ENCODE results near the gene RPS6KA4. TPM values are rescaled to one million over a fixed set of nuclear protein-coding genes. Genes with fewer than 3 reads are reported as not detected.
"Not testable (repeated sequence)": the region's sequence is repeated elsewhere in the genome, so short reads cannot be mapped to it uniquely, and the experiment has no call there.

The RPS6KA4 gene
- total RNA-seq, 1 donor from 2014 or later, result 48.6 TPM

DNA sequence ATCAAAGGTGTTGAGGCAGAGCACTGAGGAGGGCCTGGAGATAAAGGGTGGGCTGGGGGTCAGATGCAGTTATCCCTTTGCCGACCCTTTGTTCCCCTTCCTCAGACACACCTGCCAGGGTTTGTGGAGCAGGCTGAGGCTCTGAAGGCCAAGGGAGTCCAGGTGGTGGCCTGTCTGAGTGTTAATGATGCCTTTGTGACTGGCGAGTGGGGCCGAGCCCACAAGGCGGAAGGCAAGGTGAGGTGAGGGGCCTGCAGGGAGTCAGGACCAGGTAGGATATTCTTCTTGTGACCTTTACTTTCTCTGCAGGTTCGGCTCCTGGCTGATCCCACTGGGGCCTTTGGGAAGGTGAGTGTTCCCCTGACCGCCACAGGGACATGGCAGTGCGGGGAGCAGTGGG is 38.4 kb upstream of the RPS6KA4 start:
- peaks cover 30% of the 10 kb centered on the region for H3K4me1 Mint-ChIP-seq
- H3K36me3 Mint-ChIP-seq (ENCODE audit: low read depth), result peaks cover 32% of the 10 kb centered on the region
- DNase-seq, result no peak
- no peak overlapping the region for H3K27ac Mint-ChIP-seq
- intact Hi-C loops (cut with micrococcal nuclease), result no loop called here
- H3K9me3 Mint-ChIP-seq, result no peaks in the 10 kb centered on the region
- H3K27me3 Mint-ChIP-seq, result no peaks in the 10 kb centered on the region
- peak overlapping the region; percentile 6 for H3K4me3 Mint-ChIP-seq

DNA sequence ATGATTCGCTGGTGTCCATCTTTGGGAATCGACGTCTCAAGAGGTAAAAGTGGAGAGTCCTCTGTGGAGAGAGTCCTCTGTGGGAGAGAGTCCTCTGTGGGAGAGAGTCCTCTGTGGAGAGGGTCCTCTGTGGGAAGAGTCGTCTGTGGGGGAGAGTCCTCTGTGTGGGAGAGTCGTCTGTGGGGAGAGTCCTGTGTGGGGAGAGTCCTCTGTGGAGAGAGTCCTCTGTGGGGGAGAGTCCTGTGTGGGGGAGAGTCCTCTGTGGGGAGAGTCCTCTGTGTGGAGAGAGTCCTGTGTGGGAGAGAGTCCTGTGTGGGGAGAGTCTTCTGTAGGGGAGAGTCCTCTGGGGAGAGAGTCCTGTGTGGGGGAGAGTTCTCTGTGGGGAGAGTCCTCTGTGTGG is 37.9 kb upstream of the RPS6KA4 start:
- Mint-ChIP-seq H3K27ac (no peak overlapping the region), H3K4me3 (no peak overlapping the region), H3K36me3 (ENCODE audit: low read depth) (peaks cover 32% of the 10 kb centered on the region)

DNA sequence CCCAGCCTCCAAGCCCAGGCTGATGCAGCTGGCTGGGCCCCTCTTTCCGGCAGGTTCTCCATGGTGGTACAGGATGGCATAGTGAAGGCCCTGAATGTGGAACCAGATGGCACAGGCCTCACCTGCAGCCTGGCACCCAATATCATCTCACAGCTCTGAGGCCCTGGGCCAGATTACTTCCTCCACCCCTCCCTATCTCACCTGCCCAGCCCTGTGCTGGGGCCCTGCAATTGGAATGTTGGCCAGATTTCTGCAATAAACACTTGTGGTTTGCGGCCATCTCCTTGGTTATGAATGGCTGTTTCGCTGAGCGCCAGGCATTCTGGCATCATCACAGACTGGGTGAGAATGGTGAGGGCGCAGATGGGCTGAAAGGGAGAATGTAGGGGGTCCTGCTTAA is 37.4 kb upstream of the RPS6KA4 start:
- H3K27ac Mint-ChIP-seq, result no peak overlapping the region
- H3K4me1 Mint-ChIP-seq, result peaks cover 26% of the 10 kb centered on the region
- intact Hi-C loops (cut with micrococcal nuclease), result no loop called here
- no peak for DNase-seq
- peaks cover 28% of the 10 kb centered on the region for H3K36me3 Mint-ChIP-seq (ENCODE audit: low read depth)
- H3K4me3 Mint-ChIP-seq, result no peak overlapping the region
- no peaks in the 10 kb centered on the region for H3K9me3 Mint-ChIP-seq
- H3K27me3 Mint-ChIP-seq, result no peaks in the 10 kb centered on the region

More for the DNA sequence above, 37.9 kb upstream of the RPS6KA4 start:
- intact Hi-C loops (cut with micrococcal nuclease), result no loop called here
- peaks cover 30% of the 10 kb centered on the region for H3K4me1 Mint-ChIP-seq
- H3K27me3 Mint-ChIP-seq, result no peaks in the 10 kb centered on the region
- DNase-seq, result no peak
- H3K9me3 Mint-ChIP-seq, result no peaks in the 10 kb centered on the region

DNA sequence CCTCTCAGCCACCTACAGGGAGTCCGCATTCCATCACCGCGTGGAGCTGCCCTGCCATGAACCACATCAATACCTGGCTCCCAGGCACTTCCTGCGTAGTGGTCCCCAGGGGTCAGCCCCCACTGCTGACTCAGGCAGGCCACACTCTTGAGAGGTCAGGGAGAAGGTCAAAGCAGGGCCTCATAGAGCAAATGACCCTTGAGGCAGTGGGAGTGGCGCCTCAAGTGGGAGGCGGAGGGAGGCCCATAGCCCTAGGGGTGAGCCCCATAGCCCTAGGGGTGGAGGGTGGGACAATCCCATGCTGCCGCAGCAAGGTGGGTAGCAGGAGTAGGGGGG is 36.1 kb upstream of the RPS6KA4 start:
- no peaks in the 10 kb centered on the region for H3K9me3 Mint-ChIP-seq
- peaks cover 17% of the 10 kb centered on the region for H3K36me3 Mint-ChIP-seq (ENCODE audit: low read depth)
- intact Hi-C loops (cut with micrococcal nuclease), result no loop called here
- no peak overlapping the region for H3K27ac Mint-ChIP-seq
- DNase-seq, result no peak
- no peak overlapping the region for H3K4me3 Mint-ChIP-seq
- H3K27me3 Mint-ChIP-seq, result no peaks in the 10 kb centered on the region
- peaks cover 22% of the 10 kb centered on the region for H3K4me1 Mint-ChIP-seq

DNA sequence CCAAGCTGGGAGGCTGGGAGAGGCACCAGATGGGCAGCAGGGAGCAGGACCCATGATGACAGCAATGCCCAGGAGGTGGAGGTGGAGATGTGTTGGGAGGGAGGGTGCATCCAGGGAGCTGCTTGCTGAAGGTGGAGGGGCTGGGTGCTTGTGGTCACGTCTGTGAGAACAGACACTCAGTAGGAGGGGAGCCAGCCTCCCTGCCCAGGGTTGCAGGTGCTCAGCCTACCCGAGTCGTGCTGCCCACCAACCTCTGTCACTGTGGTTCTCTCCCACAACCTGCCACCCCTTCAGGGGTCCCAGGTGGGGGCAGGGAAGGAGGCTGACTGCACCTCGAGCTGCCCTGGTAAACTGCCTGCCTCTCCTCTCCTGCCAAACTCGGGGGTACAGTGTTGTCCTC is 35.6 kb upstream of the RPS6KA4 start:
- H3K36me3 Mint-ChIP-seq (ENCODE audit: low read depth), result peaks cover 17% of the 10 kb centered on the region
- no peak overlapping the region for H3K27ac Mint-ChIP-seq
- H3K27me3 Mint-ChIP-seq, result no peaks in the 10 kb centered on the region
- H3K4me1 Mint-ChIP-seq, result peaks cover 22% of the 10 kb centered on the region
- no peak overlapping the region for H3K4me3 Mint-ChIP-seq
- intact Hi-C loops (cut with micrococcal nuclease), result no loop called here
- no peaks in the 10 kb centered on the region for H3K9me3 Mint-ChIP-seq
- no peak for DNase-seq

DNA sequence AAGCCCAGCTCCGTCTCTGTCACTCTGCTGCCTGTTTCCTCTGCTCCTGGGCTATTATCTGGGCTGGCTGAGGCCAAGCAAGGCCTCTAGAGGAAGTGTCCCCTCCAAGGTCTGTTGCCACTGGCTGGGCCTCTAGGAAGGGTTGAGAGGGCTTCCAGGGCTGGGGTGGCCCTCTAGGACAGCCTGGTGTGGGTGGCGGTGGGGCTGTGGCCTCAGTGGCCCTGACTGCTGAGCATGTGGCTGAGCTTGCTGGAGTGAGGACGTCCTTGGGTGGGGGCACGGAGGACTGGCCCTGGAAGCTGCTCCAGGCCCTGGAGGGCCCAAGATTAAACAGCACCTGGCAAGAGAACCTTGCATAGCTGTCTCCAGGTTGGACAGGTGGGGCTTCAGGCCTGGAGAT is 35.0 kb upstream of the RPS6KA4 start:
- DNase-seq; H3K9me3 Mint-ChIP-seq; intact Hi-C loops (cut with micrococcal nuclease); H3K27ac Mint-ChIP-seq; H3K4me3 Mint-ChIP-seq; H3K27me3 Mint-ChIP-seq: not testable (repeated sequence)
- peaks cover 17% of the 10 kb centered on the region for H3K36me3 Mint-ChIP-seq (ENCODE audit: low read depth)
- H3K4me1 Mint-ChIP-seq, result peaks cover 20% of the 10 kb centered on the region

DNA sequence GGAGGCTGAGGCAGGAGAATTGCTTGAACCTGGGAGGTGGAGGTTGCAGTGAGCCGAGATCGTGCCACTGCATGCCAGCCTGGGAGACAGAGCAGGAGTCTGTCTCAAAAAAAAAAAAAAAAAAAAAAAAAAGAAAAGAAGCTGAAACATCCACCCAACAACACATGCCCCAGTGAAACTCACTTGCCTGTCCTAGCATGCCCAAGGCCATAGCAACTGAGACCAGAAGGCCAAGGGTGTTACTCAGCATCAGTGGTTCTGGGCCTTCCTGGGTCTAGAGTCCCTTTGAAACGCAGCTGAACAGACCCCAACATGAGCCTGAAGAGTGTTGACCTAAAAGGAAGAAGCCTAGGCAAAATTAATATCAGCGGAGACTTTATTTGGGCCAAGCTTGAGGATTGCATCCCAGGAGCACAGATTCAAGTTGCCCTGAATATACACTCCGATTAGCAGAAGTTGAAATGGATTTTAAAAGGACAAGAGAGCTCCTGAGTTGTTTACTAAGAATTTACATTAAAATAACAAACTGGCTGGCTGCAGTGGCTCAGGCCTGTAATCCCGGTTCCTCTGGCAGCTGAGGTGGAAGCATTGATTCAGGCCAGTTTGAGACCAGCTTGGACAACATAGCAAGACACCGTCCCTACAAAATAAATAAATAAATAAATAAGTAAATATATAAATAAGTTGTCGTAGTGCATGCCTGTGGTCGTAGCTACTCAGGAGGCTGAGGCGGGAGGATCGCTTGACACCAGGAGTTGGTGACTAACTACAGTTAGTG is 34.1 kb upstream of the RPS6KA4 start:
- no peak overlapping the region for H3K4me3 Mint-ChIP-seq
- H3K4me1 Mint-ChIP-seq, result peaks cover 12% of the 10 kb centered on the region
- no peak for DNase-seq
- intact Hi-C loops (cut with micrococcal nuclease), result no loop called here
- H3K9me3 Mint-ChIP-seq, result no peaks in the 10 kb centered on the region
- no peak overlapping the region for H3K27ac Mint-ChIP-seq
- H3K27me3 Mint-ChIP-seq, result no peaks in the 10 kb centered on the region
- peaks cover 17% of the 10 kb centered on the region for H3K36me3 Mint-ChIP-seq (ENCODE audit: low read depth)

DNA sequence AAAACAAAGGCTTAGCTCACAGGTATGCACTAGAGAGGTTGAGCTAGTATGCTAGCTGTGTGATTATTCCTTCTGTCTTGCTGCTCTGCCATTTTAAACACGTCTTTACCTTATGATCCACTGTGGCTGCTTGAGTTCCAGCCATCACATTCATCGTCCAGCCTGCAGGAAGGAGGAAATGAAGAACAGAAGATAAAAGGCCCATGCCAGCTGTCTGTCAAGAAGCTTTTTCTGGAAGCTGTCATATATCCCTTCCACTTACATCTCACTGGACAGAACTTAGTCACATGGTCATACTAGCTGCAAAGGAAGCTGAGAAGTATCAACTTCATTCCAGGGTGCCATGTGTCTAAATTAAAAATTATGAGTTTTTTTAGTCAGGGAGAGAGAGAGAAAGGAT is 31.6 kb upstream of the RPS6KA4 start:
- no peaks in the 10 kb centered on the region for H3K27me3 Mint-ChIP-seq
- peaks cover 5% of the 10 kb centered on the region for H3K36me3 Mint-ChIP-seq (ENCODE audit: low read depth)
- H3K4me3 Mint-ChIP-seq, result no peak overlapping the region
- no peaks in the 10 kb centered on the region for H3K9me3 Mint-ChIP-seq
- no peak for DNase-seq
- H3K27ac Mint-ChIP-seq, result no peak overlapping the region
- intact Hi-C loops (cut with micrococcal nuclease), result no loop called here
- H3K4me1 Mint-ChIP-seq, result peaks cover 8% of the 10 kb centered on the region

DNA sequence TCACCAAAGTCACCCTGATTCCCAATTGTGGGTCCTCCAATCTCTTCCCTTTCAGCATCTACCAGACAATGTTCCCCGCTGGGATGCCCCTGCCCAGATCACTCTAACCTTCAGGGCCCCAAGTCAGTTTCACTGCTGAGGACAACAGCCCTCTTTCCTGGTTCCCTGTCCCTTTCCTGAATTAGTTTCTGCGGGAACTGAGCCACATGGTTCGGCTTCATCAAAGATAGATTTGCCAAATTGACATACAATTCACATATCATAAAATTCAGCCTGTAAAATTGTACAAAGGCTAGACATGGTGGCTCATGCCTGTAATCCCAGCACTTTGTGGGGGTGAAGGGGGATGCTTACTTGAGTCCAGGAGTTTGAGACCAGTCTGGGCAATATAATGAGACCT is 31.0 kb upstream of the RPS6KA4 start:
- intact Hi-C loops (cut with micrococcal nuclease), result no loop called here
- Mint-ChIP-seq H3K36me3 (ENCODE audit: low read depth) (peaks cover 3% of the 10 kb centered on the region), H3K4me1 (peaks cover 8% of the 10 kb centered on the region), H3K4me3 (no peak overlapping the region), H3K27me3 (no peaks in the 10 kb centered on the region), H3K9me3 (no peaks in the 10 kb centered on the region), H3K27ac (no peak overlapping the region)
- DNase-seq, result no peak

DNA sequence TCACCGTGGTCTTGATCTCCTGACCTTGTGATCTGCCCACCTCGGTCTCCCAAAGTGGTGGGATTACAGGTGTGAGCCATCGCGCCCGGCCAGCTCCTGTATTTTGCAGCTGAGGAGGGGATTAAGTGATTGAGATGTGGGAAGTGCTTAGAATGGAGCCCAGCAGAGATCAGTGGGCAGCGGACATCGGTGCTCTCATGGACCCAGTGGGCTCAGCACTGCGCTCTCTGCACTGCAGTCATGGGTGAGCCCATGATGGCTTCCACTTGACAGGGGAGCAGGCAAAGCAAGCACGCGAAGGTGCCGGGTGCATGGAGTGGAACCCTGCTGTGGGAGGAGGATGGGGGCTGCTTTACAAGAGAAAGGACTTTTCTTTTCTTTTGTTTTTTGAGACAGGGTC is 28.1 kb upstream of the RPS6KA4 start:
- intact Hi-C loops (cut with micrococcal nuclease), result loop anchor here (1.0 kb wide), 2 partner anchors 9 to 13 kb away; partner anchors contain the start of genes CCDC88B and PRDX5
- Mint-ChIP-seq H3K36me3 (ENCODE audit: low read depth) (peaks cover 9% of the 10 kb centered on the region), H3K27ac (no peak overlapping the region), H3K27me3 (no peaks in the 10 kb centered on the region), H3K4me3 (no peak overlapping the region), H3K4me1 (peaks cover 14% of the 10 kb centered on the region), H3K9me3 (no peaks in the 10 kb centered on the region)
- no peak for DNase-seq

DNA sequence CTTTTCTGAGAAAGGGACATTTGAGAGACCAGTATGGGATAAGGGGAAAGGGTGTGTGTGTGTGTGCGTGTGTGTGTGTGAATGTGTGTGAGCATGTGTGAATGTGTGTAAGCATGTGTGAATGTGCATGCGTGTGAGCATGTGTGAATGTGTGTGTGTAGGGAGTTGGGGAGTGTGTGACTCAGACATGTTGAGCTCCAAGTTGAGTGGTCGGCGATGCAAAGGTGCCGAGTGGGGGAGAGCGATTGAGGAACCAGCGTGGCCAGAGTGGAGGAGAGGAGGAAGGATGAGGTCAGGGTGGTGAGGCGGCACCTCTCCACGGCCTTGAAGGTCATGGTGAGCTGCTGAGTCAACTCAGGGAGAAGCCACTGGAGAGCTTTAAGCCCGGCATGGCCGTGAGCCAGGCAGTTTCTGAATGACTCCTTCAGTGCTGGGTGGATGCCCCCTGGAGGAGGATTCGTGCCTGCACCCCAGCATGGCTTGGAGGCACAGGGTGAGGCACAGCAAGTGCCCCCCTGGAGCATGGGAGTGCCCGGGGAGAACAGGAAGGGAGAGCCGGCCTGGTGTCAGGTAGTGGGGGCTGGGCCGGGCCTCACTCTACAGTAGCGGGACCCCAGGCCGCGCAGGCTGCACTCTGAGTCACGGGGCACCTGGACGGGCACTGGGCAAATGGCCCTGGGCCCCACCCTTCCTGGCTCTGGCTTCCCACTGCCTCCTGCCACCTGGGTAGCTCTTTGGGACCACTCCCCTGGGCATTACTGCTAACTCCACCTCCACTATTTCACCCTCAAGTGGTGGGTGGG is 27.2 kb upstream of the RPS6KA4 start:
- Mint-ChIP-seq H3K27ac (peak overlapping the region; percentile 88), H3K36me3 (ENCODE audit: low read depth) (peaks cover 9% of the 10 kb centered on the region), H3K4me1 (peaks cover 14% of the 10 kb centered on the region), H3K9me3 (no peaks in the 10 kb centered on the region), H3K4me3 (peak overlapping the region; percentile 39), H3K27me3 (no peaks in the 10 kb centered on the region)
- DNase-seq, result peak; percentile 91
- intact Hi-C loops (cut with micrococcal nuclease), result loop anchor here (1.0 kb wide), 2 partner anchors 9 to 13 kb away; partner anchors contain the start of genes CCDC88B and PRDX5

DNA sequence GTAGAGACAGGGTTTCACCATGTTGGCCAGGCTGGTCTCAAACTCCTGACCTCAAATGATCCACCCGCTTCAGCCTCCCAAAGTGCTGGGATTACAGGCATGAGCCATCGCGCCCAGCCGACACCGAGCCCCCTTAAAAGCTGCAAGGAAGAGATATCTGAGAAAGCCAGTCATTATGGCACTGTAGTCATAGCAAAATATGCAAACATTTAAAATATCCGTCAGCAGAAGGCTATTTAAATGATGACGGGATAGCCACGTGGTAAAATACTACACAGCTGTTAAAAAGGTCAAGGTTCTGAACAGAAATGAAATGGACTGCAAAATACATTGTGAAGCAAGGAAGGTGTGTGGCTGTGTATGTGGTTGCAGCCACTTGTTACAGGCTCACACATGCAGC is 25.4 kb upstream of the RPS6KA4 start:
- Mint-ChIP-seq H3K27me3 (no peaks in the 10 kb centered on the region), H3K36me3 (ENCODE audit: low read depth) (peaks cover 20% of the 10 kb centered on the region), H3K27ac (no peak overlapping the region), H3K9me3 (no peaks in the 10 kb centered on the region), H3K4me1 (peaks cover 18% of the 10 kb centered on the region), H3K4me3 (no peak overlapping the region)
- intact Hi-C loops (cut with micrococcal nuclease), result no loop called here
- no peak for DNase-seq

DNA sequence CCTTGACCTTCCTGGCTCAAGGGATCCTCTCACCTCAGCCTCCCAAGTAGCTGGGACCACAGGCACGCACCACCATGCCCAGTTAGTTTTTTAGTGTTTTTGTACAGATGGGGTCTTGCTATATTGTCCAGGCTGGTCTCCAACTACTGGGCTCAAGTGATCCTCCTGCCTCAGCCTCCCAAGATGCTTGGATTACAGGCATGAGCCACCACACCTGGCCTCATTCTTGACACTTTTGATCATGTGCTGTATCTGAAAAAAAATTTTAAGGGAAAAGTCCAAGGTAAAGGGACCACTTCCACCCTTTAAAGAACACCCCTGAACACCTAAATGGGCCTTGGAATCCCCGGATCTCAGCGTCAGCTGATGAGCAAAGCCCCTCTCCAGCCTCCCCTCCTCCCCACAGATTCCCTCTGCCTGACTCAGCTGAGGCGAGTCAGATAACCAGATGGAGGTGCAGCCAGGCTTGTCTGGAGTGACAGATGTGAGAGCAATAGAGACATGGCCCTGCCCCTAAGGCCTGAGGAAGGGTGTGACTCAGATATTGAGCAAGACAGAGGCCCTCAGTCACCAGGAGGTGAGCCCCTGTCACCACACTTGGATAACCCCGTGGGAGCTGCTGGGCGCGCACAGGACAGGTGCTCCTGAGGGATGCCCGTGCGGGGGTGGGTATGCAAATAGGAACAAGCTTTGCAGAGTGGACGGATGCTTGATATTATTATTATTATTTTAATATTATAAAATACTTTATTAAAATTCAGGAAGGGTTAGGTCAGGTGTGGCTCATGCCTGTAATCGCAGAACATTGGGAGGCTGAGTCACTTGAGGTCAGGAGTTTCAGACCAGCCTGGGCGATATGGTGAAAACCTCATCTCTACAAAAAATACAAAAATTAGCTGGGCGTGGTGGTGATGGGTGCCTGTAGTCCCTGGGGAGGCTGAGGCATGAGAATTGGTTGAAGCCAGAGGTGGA is 23.9 kb upstream of the RPS6KA4 start:
- Mint-ChIP-seq H3K27me3 (no peaks in the 10 kb centered on the region), H3K36me3 (ENCODE audit: low read depth) (peaks cover 24% of the 10 kb centered on the region), H3K4me1 (peaks cover 30% of the 10 kb centered on the region), H3K4me3 (no peak overlapping the region), H3K27ac (peak overlapping the region; percentile 67), H3K9me3 (no peaks in the 10 kb centered on the region)
- peak; percentile 63 for DNase-seq
- intact Hi-C loops (cut with micrococcal nuclease), result no loop called here
